IMR-90 (cell line): ENCODE data around the gene CDK14. TPM values are rescaled to one million over a fixed set of nuclear protein-coding genes. Genes with fewer than 3 reads are reported as not detected.

Experiments used
- ATAC-seq: fragments of 200-7000 bp; cut with Tn5 transposase; 2 replicates; pipeline ENCODE4 v1.9.1; 2020; ENCODE audit warnings: low read depth, mild to moderate bottlenecking, moderate library complexity
- BruUV-seq: library from RNA; stranded (reverse); fragments of 400-500 nt; replicated peaks from 2 replicates; lab custom pipeline; 2021; lab: Mats Ljungman, UMichigan
- CTCF ChIA-PET: fragments of 300-600 bp; formaldehyde crosslinking; extraction: SDS; loops from one replicate; lab custom pipeline; 2021; ENCODE audit warnings: antibody characterized with exemption; lab: Yijun Ruan, JAX
- POLR2A ChIA-PET: fragments of 300-600 bp; sonication (Branson Sonifier 250); formaldehyde crosslinking; loops from one replicate; lab custom pipeline; 2022; ENCODE audit warnings: antibody characterized with exemption; ENCODE audit not compliant: unreplicated experiment; lab: Charles Lee
- DNase-seq: peaks from one replicate; pipeline ENCODE4 v3.0.0; 2013
- H2AFZ ChIP-seq: replicated peaks from 2 replicates; pipeline ENCODE3; 2013; ENCODE audit warnings: low read length, mild to moderate bottlenecking; ENCODE audit not compliant: poor library complexity
- H2AK5ac ChIP-seq: 2 replicates; pipeline ENCODE4 v1.6.1; 2013; ENCODE audit warnings: low read depth, low read length, inconsistent platforms
- H2AK9ac ChIP-seq: replicated peaks from 2 replicates; pipeline ENCODE3; 2013; ENCODE audit warnings: mild to moderate bottlenecking, low read depth, low read length, moderate library complexity; ENCODE audit not compliant: poor library complexity
- H2BK120ac ChIP-seq: 2 replicates; pipeline ENCODE4 v1.6.1; 2013; ENCODE audit warnings: low read depth, low read length, inconsistent platforms
- H2BK15ac ChIP-seq: 3 replicates; pipeline ENCODE4 v1.6.1; 2013; ENCODE audit warnings: low read depth, low read length, inconsistent platforms
- H2BK20ac ChIP-seq: 2 replicates; pipeline ENCODE4 v1.6.1; 2013; ENCODE audit warnings: low read depth, mild to moderate bottlenecking, inconsistent platforms, low read length, moderate library complexity
- H2BK5ac ChIP-seq: 2 replicates; pipeline ENCODE4 v1.6.1; 2013; ENCODE audit warnings: mild to moderate bottlenecking, low read depth, low read length, inconsistent platforms; ENCODE audit not compliant: poor library complexity, severe bottlenecking
- H3K14ac ChIP-seq: replicated peaks from 2 replicates; pipeline ENCODE4 v1.6.1; 2013; ENCODE audit warnings: low read depth, low read length, inconsistent platforms
- H3K18ac ChIP-seq: 2 replicates; pipeline ENCODE4 v1.6.1; 2013; ENCODE audit warnings: low read depth, low read length, control low read depth
- H3K23ac ChIP-seq: 2 replicates; pipeline ENCODE4 v1.6.1; 2013; ENCODE audit warnings: low read depth, low read length, inconsistent platforms
- H3K27ac ChIP-seq: 2 replicates; pipeline ENCODE4 v1.5.1; 2013; ENCODE audit warnings: mild to moderate bottlenecking, control low read depth, low read length; ENCODE audit not compliant: insufficient read depth
- H3K27me3 ChIP-seq: 2 replicates; pipeline ENCODE4 v1.6.1; 2013; ENCODE audit warnings: low read length; ENCODE audit not compliant: control insufficient read depth, insufficient read depth
- H3K36me3 ChIP-seq: 2 replicates; pipeline ENCODE4 v1.6.1; 2013; ENCODE audit warnings: low read length, mixed read lengths; ENCODE audit not compliant: control insufficient read depth, insufficient read depth
- H3K4ac ChIP-seq: 2 replicates; pipeline ENCODE4 v1.6.1; 2013; ENCODE audit warnings: low read depth, low read length, inconsistent platforms
- H3K4me1 ChIP-seq: 2 replicates; pipeline ENCODE4 v1.6.1; 2013; ENCODE audit warnings: low read length, mixed read lengths; ENCODE audit not compliant: control insufficient read depth, insufficient read depth
- H3K4me2 ChIP-seq: 2 replicates; pipeline ENCODE4 v1.6.1; 2013; ENCODE audit warnings: low read depth, mild to moderate bottlenecking, control low read depth, low read length, moderate library complexity
- H3K4me3 ChIP-seq: 2 replicates; pipeline ENCODE4 v1.5.1; 2013; ENCODE audit warnings: low read depth, mild to moderate bottlenecking, control low read depth, low read length, moderate library complexity; ENCODE audit not compliant: insufficient read depth
- H3K56ac ChIP-seq: 2 replicates; pipeline ENCODE4 v1.6.1; 2013; ENCODE audit warnings: low read length, inconsistent platforms; ENCODE audit not compliant: insufficient read depth; ENCODE audit errors: extremely low read depth
- H3K79me1 ChIP-seq, 2 experiments: 2 replicates each; pipeline ENCODE4 v1.6.1; 2013; ENCODE audit warnings: low read length in 2 of 2, inconsistent platforms in 1 of 2, low read depth in 1 of 2
- H3K9ac ChIP-seq: 2 replicates; pipeline ENCODE4 v1.6.1; 2013; ENCODE audit warnings: low read depth, low read length, control low read depth
- H3K9me1 ChIP-seq: 2 replicates; pipeline ENCODE4 v1.6.1; 2013; ENCODE audit warnings: low read length, inconsistent platforms; ENCODE audit not compliant: insufficient read depth
- H3K9me3 ChIP-seq: 2 replicates; pipeline ENCODE4 v1.6.1; 2013; ENCODE audit warnings: low read length; ENCODE audit not compliant: control insufficient read depth, insufficient read depth
- H4K20me1 ChIP-seq: 2 replicates; pipeline ENCODE4 v1.6.1; 2013; ENCODE audit warnings: low read length, inconsistent platforms; ENCODE audit not compliant: insufficient read depth
- H4K5ac ChIP-seq: 2 replicates; pipeline ENCODE4 v1.6.1; 2013; ENCODE audit warnings: mild to moderate bottlenecking, low read depth, low read length, control low read depth
- H4K8ac ChIP-seq, 2 experiments: 2 replicates each; pipeline ENCODE4 v1.6.1; 2013; ENCODE audit warnings: low read depth in 2 of 2, low read length in 2 of 2, control low read depth in 1 of 2, inconsistent platforms in 1 of 2
- H4K91ac ChIP-seq: 2 replicates; pipeline ENCODE4 v1.6.1; 2013; ENCODE audit warnings: low read depth, low read length, inconsistent platforms; ENCODE audit not compliant: insufficient read depth
- BHLHE40 ChIP-seq: fragments of 150-350 bp; IDR thresholded peaks from 2 replicates; pipeline ENCODE4 v1.6.1; 2016; ENCODE audit warnings: mild to moderate bottlenecking, low read depth, low read length
- CHD1 ChIP-seq: IDR thresholded peaks from 2 replicates; pipeline ENCODE4 v1.6.1; 2012; ENCODE audit warnings: low read depth, low read length, improper control_type of control experiment
- RAD21 ChIP-seq: IDR thresholded peaks from 2 replicates; pipeline ENCODE4 v1.6.1; 2012; ENCODE audit warnings: low read length, improper control_type of control experiment
- WGBS, 2 experiments: methylation state at CpG; one replicate each; pipeline versions ENCODE4 v1.1.5 to v1.1.7; 2013; ENCODE audit warnings: missing lambda C conversion rate in 2 of 2; ENCODE audit not compliant: insufficient read length in 1 of 2; ENCODE audit errors: extremely low coverage in 2 of 2; 5-methylcytosine and 5-hydroxymethylcytosine counted together
- dilution Hi-C: fragments of 300-500 bp; cut with HindIII; formaldehyde crosslinking; loops from one replicate; pipeline ENCODE4 v1.14.3; 2018; ENCODE audit warnings: low sequenced_read_pairs; ENCODE audit not compliant: unreplicated experiment
- in situ Hi-C: fragments of 300-500 bp; cut with MboI; formaldehyde crosslinking; loops from 3 replicates; pipeline ENCODE4 v1.14.3; 2019; ENCODE audit warnings: low sequenced_read_pairs, inconsistent platforms, mixed read lengths
- intact Hi-C: fragments of 100-400 bp; cut with micrococcal nuclease; formaldehyde crosslinking; loops from 2 replicates; pipeline ENCODE4 v1.10.0; 2022
- polyA plus RNA-seq, 3 experiments: library from polyadenylated mRNA; depleted of rRNA; stranded (reverse); fragments of >200 nt; gene quantifications; 2 replicates each; pipeline ENCODE4 v1.2.3, GENCODE V29; 2012; ENCODE audit warnings: low replicate concordance in 1 of 3
- total RNA-seq: library from RNA; depleted of rRNA; stranded (reverse); fragments of >200 nt; gene quantifications from 2 replicates; pipeline ENCODE4 v1.2.3, GENCODE V29; 2012
- TF ChIP-seq, protein P1 (sequence below): fragments of 150-350 bp; IDR thresholded peaks from 2 replicates; pipeline ENCODE4 v1.6.1; 2017; ENCODE audit warnings: mild to moderate bottlenecking, antibody characterized with exemption, low read length, low read depth

The CDK14 gene
- total and polyA plus RNA-seq, 2 of the 4 experiments (the other 2 are of a cell fraction), result 10.1 to 29.6 TPM

DNA sequence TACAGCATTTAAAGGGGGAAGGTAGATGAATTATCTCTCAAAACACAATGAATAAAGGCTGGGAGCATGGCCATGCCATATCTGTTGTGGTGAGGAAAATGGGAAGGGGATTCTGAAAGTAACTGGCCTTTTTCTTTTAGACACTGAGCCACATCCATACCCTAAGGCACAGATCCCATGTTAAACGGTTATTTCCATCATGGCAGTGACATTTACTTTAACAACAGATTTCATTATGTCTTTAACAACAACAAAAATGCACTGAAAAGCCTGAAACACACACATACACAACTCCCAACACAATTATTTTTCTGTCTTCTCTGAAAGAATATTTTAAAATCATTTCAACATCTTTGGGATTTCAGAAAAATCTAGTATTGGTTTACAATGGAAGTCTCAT is 492.0 kb downstream of the CDK14 start:
- H3K36me3 ChIP-seq, result 0 out of 2 replicates have a peak, but pooled peaks cover 1% of the 10 kb centered on the region
- no peak overlapping the region for H3K56ac ChIP-seq
- H3K4me2 ChIP-seq, result no peak overlapping the region
- no peak overlapping the region for H2BK120ac ChIP-seq
- peaks cover 8% of the 10 kb centered on the region; the same call in 1 of the 2 replicates for H3K9me1 ChIP-seq
- H3K4me3 ChIP-seq, result no peak overlapping the region
- H2AK5ac ChIP-seq, result no peak overlapping the region
- no peak overlapping the region for H3K27ac ChIP-seq
- WGBS, 2 experiments, result no CpG with 5 or more reads among the region's 1 CpG
- no peak overlapping the region for H3K9ac ChIP-seq
- no peak overlapping the region for H2BK5ac ChIP-seq
- H3K23ac ChIP-seq, result no peak overlapping the region
- H2AK9ac ChIP-seq, result no peak overlapping the region
- no peak overlapping the region for H3K4ac ChIP-seq
- no peak overlapping the region for H2BK20ac ChIP-seq
- H2BK15ac ChIP-seq, result no peak overlapping the region
- no peaks in the 10 kb centered on the region for H3K27me3 ChIP-seq
- in situ Hi-C loops, result loop anchor here (5.0 to 25.0 kb wide), 4 partner anchors 179 to 787 kb away; no protein-coding TSS in a partner anchor
- no peaks in the 10 kb centered on the region; a peak in 1 of 4 replicates for H3K79me1 ChIP-seq
- ATAC-seq (no peak), DNase-seq (no peak)
- dilution Hi-C loops, result no loop called here
- H2AFZ ChIP-seq, result no peak overlapping the region
- no peaks in the 10 kb centered on the region for H4K20me1 ChIP-seq
- H3K4me1 ChIP-seq, result 0 out of 2 replicates have a peak, but pooled peaks cover 2% of the 10 kb centered on the region
- H3K14ac ChIP-seq, result no peak overlapping the region
- BruUV-seq, result no TSS peak
- no peaks in the 10 kb centered on the region for H3K9me3 ChIP-seq
- no peak overlapping the region for H4K5ac ChIP-seq
- POLR2A ChIA-PET, result no interaction called here
- H3K18ac ChIP-seq, result no peak overlapping the region
- CTCF ChIA-PET, result interaction anchor here (1.0 to 2.4 kb wide), 2 partner anchors 156 to 179 kb away, joined by 3 to 6 read pairs; no protein-coding TSS in a partner anchor
- intact Hi-C loops, result loop anchor here (5.0 to 10.0 kb wide), 5 partner anchors 297 to 1359 kb away; partner anchors contain the start of genes AKAP9 and GATAD1
- H4K91ac ChIP-seq, result no peak overlapping the region
- TF ChIP-seq, protein P1, sequence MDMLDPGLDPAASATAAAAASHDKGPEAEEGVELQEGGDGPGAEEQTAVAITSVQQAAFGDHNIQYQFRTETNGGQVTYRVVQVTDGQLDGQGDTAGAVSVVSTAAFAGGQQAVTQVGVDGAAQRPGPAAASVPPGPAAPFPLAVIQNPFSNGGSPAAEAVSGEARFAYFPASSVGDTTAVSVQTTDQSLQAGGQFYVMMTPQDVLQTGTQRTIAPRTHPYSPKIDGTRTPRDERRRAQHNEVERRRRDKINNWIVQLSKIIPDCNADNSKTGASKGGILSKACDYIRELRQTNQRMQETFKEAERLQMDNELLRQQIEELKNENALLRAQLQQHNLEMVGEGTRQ, result no peak
- TF ChIP-seq RAD21, result no peak
- TF ChIP-seq CHD1, result no peak
- TF ChIP-seq BHLHE40, result no peak
- no peak overlapping the region for H4K8ac ChIP-seq
